Endothelial cell (in vitro differentiated cells): Measurements from ENCODE around the gene SLC5A1. TPM values are rescaled to one million over a fixed set of nuclear protein-coding genes. Genes with fewer than 3 reads are reported as not detected.

ENCODE experiments used
- DNase-seq: peaks from one replicate; pipeline ENCODE4 v3.0.0; 2021; ENCODE audit warnings: low spot score
- H3K27ac Mint-ChIP-seq: one replicate; pipeline ENCODE4 v1.8.0; 2021; ENCODE audit warnings: mixed read lengths, inconsistent platforms; ENCODE audit not compliant: unreplicated experiment
- H3K27me3 Mint-ChIP-seq: one replicate; pipeline ENCODE4 v1.8.0; 2021; ENCODE audit warnings: mild to moderate bottlenecking, moderate library complexity, mixed read lengths, inconsistent platforms; ENCODE audit not compliant: unreplicated experiment
- H3K36me3 Mint-ChIP-seq: one replicate; pipeline ENCODE4 v1.8.0; 2021; ENCODE audit warnings: mild to moderate bottlenecking, low read depth, mixed read lengths, inconsistent platforms; ENCODE audit not compliant: unreplicated experiment
- H3K4me1 Mint-ChIP-seq: one replicate; pipeline ENCODE4 v1.8.0; 2021; ENCODE audit warnings: mild to moderate bottlenecking, mixed read lengths, inconsistent platforms; ENCODE audit not compliant: unreplicated experiment
- H3K4me3 Mint-ChIP-seq: one replicate; pipeline ENCODE4 v1.8.0; 2021; ENCODE audit warnings: mild to moderate bottlenecking, mixed read lengths, inconsistent platforms; ENCODE audit not compliant: unreplicated experiment
- H3K9me3 Mint-ChIP-seq: one replicate; pipeline ENCODE4 v1.8.0; 2021; ENCODE audit warnings: mixed read lengths, inconsistent platforms; ENCODE audit not compliant: unreplicated experiment
- long read RNA-seq: library from polyadenylated mRNA; unstranded; transcript quantifications from one replicate; pipeline ENCODE4 v2.0.0, GENCODE V29; 2020; ENCODE audit not compliant: unreplicated experiment
- total RNA-seq: library from RNA; stranded (reverse); fragmentation: NEBNext Ultra II Directional; extraction: Animal tissue kit (Norgen Biotek cat#: 25700); gene quantifications from one replicate; pipeline ENCODE4 v1.2.1, GENCODE V29; 2021; ENCODE audit not compliant: unreplicated experiment
- TF ChIP-seq, protein P1 (sequence below): fragments of 200-600 bp; sonication (generic); IDR thresholded peaks from one replicate; pipeline ENCODE4 v1.5.0; 2021; ENCODE audit warnings: antibody characterized with exemption; ENCODE audit not compliant: unreplicated experiment

Gene SLC5A1
- total RNA-seq: 0.26 TPM
- long read RNA-seq, partial matches to known transcripts: 1 of 1 reads
- long read RNA-seq, other reads (novel, unspliced or antisense): 0 of 1 reads

DNA sequence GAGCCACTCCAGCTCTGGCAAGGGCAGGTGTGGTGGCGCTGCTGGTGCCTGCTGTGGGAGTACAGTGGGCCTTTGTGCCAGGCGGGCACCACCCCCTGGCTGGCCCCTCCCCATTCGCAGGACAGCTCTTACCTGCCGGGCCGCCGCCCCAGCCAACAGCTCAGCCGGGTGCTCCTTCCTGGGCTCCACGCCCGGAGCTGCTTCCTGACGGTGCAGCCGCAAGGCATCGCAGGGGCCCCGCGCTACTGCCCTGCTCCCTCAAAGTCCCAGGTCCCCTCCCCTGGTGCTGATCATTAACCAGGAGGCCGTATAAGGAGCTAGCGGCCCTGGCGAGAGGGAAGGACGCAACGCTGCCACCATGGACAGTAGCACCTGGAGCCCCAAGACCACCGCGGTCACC lies at the start of gene SLC5A1:
SLC5A1 (plus strand) TSS at position 338 of the 400 bp plus-strand sequence; CDS start at position 359, 21 bp downstream.
- TF ChIP-seq, protein P1, sequence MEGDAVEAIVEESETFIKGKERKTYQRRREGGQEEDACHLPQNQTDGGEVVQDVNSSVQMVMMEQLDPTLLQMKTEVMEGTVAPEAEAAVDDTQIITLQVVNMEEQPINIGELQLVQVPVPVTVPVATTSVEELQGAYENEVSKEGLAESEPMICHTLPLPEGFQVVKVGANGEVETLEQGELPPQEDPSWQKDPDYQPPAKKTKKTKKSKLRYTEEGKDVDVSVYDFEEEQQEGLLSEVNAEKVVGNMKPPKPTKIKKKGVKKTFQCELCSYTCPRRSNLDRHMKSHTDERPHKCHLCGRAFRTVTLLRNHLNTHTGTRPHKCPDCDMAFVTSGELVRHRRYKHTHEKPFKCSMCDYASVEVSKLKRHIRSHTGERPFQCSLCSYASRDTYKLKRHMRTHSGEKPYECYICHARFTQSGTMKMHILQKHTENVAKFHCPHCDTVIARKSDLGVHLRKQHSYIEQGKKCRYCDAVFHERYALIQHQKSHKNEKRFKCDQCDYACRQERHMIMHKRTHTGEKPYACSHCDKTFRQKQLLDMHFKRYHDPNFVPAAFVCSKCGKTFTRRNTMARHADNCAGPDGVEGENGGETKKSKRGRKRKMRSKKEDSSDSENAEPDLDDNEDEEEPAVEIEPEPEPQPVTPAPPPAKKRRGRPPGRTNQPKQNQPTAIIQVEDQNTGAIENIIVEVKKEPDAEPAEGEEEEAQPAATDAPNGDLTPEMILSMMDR: no peak
- no peak for DNase-seq
- H3K27ac Mint-ChIP-seq: no peak within 1 kb of the TSS
- H3K27me3 Mint-ChIP-seq: no peaks in the 10 kb centered on the region
- H3K36me3 Mint-ChIP-seq: no peaks in the 10 kb centered on the region
- no peak within 1 kb of the TSS for H3K4me3 Mint-ChIP-seq
- H3K4me1 Mint-ChIP-seq: peaks cover 11% of the 10 kb centered on the region
- H3K9me3 Mint-ChIP-seq: no peaks in the 10 kb centered on the region

DNA sequence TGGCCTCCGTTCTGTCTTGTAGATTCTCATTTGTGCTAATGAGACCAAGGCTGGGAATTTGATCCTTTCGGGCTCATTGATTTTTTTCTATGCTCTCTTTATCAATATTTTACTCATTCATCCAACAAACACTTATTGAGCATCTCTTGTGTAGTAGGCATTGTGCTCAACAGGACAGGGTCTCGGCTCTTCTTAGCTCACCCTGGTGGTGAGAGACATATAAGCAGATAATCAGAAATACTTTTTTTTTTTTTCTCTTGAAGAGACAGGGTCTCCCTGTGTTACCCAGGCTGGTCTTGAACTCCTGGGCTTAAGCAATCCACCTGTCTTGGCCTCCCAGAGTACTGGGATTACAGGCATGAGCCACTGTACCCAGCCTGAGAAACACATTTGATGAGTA lies 48.0 kb upstream of the SLC5A1 start:
- Mint-ChIP-seq H3K9me3 (no peaks in the 10 kb centered on the region), H3K4me1 (no peaks in the 10 kb centered on the region), H3K27me3 (no peaks in the 10 kb centered on the region), H3K4me3 (no peak overlapping the region), H3K36me3 (no peaks in the 10 kb centered on the region), H3K27ac (peak overlapping the region; percentile 17)
- TF ChIP-seq, protein P1: peak; percentile 59
- no peak for DNase-seq

DNA sequence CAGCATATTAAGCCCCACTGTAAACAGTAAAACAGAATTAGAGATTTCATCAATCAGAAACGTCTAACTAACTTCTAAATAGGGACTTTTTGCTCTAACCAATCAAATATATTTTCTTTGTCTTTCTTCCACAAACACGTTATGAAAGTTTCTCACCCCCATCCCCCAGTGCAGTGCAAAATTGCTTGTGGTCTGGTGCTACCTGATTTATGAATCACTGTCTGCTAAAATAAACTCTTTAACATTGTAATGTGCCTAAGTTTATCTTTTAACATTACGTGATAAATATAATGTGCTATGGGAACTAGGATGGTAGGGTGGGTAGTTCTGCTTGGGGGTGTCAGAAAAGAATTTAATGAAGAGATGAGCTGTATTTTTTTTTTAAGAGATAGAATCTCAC lies 47.3 kb upstream of the SLC5A1 start:
- H3K27me3 Mint-ChIP-seq: peaks cover 1% of the 10 kb centered on the region
- H3K4me1 Mint-ChIP-seq: no peaks in the 10 kb centered on the region
- no peak for DNase-seq
- H3K36me3 Mint-ChIP-seq: no peaks in the 10 kb centered on the region
- H3K9me3 Mint-ChIP-seq: no peaks in the 10 kb centered on the region
- TF ChIP-seq, protein P1: no peak
- no peak overlapping the region for H3K4me3 Mint-ChIP-seq
- H3K27ac Mint-ChIP-seq: no peak overlapping the region

DNA sequence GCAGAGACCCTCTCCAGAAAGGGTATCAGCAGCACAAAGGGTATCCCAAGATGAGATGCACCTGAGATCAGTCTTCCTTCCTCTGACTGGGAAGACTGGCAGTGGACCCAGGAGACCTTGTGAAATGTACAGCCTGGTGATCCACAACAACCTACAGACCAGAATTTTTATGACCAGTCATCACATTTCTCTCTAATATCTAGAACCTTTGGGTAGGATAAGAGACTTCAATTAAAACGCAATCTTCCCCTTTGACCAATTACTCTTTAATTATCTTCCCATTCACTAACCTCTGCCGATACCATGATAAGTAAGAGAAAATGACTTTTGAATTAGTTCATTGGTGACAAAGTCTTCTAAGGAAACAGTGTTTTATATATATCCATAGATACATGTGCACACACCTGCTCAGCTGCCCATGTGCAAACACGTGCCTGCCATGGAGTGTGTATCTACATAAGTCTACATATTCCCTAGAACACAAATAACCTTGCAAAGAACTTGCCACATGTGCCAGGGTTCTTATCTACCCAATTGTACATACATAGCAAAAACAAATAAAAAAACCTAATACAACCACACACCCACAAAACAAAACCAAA lies 44.2 kb upstream of the SLC5A1 start:
- Mint-ChIP-seq H3K27me3 (peaks cover 1% of the 10 kb centered on the region), H3K4me3 (no peak overlapping the region), H3K9me3 (no peaks in the 10 kb centered on the region), H3K27ac (no peak overlapping the region), H3K36me3 (no peaks in the 10 kb centered on the region), H3K4me1 (no peaks in the 10 kb centered on the region)
- TF ChIP-seq, protein P1: no peak
- DNase-seq: no peak

DNA sequence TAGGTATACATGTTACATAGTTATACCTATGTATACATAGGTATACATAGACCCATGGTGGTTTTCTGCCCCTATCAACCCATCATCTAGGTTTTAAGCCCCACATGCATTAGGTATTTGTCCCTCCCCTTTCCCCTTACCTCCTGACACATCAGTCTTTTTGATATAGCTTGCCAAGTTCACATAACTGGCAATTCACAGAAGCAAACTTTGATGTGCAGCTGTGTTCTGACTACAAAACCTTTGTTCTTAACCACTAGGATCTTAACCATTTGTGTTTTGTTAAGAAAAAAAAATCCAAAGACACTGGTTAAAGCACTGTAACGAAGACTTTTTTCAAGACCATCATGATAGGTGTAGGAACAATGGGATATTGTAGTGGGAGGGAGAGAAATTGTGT lies 42.9 kb upstream of the SLC5A1 start:
- DNase-seq: no peak
- no peaks in the 10 kb centered on the region for H3K36me3 Mint-ChIP-seq
- no peak overlapping the region for H3K27ac Mint-ChIP-seq

More for the DNA sequence above, 42.9 kb upstream of the SLC5A1 start:
- Mint-ChIP-seq H3K27me3 (peaks cover 1% of the 10 kb centered on the region), H3K9me3 (no peaks in the 10 kb centered on the region), H3K4me1 (no peaks in the 10 kb centered on the region), H3K4me3 (no peak overlapping the region)
- TF ChIP-seq, protein P1: no peak
